HG02884 (cell line): ENCODE measurements around the gene KLK2.
"Not testable (repeated sequence)": the region's sequence is repeated elsewhere in the genome, so short reads cannot be mapped to it uniquely, and the experiment has no call there.

Experiments
- ATAC-seq: cut with Tn5 transposase; IDR thresholded peaks from one replicate; pipeline ENCODE4 v1.9.1; 2021; ENCODE audit warnings: mild to moderate bottlenecking, moderate library complexity; ENCODE audit not compliant: unreplicated experiment

KLK2 gene

DNA sequence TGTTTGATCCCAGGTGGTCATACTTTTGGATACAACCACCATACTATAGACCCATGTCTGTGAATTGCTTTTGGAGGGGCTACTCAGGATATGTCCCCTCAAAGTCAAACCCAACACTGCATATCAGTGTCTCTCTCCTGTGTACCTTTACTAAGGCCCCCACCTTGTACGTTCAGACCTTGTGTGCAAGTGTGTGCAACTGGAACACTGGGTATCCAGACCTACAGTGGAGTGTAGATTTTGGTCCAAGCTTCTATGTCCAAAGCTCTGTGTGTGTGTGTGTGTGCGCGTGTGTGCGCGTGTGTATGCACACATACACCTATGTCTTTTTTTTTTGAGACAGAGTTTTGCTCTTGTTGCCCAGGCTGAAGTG lies 18.0 kb downstream of the KLK2 start:
- ATAC-seq, result no peak

DNA sequence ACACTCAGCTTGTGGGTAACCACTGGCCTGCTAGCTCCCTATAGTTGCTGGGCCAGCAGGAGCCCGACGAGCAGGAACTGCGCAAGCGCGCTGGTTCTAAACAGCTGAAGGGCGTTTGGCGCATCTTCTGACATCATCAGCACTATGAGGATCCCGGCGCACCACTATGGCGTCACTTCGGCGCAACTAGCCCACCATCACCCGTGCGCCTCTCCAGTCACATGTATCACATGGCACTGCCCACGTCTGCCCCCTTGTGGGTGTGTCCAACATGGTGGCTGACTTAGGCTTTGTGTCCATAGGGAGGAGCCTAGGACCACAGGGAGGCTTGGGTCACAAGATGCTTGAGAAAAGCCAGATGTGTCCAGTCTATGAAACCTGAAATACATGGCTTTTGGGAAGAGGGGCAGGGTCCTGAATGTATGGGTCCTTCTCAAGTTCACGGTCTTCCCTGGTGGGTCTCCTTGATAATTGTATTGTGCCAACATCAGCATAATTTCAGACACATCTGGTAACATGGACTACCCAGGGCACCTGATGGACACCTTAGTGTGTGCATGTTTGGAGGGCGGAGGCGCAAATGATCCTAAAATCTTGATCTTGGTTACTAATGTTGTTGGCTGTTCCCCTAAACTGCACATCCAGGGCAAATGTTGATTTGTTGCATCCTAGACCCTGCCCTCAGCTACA lies 20.0 kb downstream of the KLK2 start:
- no peak for ATAC-seq

DNA sequence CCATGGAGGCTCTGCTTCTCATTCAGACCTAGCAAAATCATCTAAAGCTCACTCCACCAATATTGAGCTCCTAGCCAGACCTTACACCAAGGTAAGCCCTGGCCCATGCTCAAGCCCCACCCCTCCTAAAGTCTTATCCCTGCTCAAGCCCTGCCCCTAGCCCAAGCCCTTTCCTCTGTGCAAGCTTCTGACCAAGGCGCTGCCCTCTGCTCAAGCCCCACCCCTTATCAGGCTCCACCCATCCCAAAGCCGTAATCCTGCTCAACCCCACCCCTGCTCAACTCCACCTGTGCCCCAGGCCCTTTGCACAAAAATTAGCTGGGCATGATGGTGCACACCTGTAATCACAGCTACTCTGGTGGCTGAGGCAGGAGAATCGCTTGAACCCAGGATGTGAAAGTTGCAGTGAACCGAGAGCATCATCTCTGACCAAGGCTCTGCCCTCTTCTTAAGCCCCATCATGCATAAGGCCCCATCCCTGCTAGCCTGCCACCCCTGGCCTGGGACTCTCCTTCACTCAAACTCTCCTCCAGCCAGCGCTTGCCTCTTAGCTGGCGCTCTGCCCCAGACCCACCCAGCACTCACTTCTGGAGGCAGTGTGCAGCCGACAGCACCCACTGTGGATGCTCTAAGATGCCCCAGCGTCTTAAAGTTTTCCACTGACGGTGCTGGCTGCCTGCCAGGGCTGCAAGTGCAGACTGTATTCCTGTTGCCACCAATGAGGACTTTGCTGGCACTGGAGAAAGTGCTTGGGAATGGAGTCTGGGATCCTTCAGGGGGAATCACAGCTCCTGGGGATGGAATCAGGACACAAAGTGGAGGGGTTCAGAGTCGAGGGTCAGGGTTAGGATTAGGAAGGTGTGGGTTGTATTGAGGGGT lies 21.5 kb downstream of the KLK2 start:
- ATAC-seq, result no peak

DNA sequence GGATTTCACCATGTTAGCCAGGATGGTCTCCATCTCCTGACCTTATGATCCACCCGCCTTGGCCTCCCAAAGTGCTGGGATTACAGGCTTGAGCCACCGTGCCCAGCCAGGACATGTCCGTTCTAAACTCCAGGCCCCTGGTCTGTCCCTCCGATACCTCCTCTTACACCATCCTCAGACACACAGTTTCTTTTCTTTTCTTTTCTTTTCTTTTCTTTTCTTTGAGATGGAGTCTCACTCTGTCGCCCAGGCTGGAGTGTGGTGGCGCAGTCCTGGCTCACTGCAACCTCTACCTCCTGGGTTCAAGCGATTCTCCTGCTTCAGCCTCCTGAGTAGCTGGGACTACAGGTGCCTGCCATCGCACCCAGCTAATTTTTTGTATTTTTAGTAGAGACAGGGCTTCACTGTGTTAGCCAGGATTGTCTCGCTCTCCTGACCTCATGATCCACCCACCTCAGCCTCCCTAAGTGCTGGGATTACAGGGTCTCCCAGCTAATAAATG lies 22.9 kb downstream of the KLK2 start:
- ATAC-seq, result not testable (repeated sequence)

DNA sequence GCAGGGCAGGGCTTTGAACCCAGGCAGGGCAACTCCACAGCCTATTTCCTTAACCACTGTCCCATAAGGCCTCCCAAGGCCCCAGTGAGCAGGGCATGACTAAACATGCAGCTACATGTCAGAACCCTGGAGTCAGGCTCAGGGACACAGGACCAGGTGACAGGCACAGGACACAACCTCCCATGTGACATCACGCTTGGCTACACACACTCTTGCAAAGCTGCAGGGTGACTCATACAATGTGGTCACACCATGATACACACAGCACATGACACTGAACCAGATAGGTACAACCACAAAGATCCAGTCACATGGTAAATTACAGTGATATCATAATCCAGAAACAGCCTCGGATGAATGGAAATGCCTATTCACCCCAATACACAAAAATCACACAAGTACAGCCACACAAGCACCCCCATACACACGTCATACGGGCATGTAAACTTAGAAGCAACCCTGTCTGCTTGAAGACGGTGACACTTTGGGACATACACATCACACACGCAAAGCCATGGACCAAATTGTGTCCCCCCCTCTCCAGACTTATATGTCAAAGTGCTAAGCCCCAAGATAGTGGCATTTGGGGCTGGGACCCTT lies 23.5 kb downstream of the KLK2 start:
- ATAC-seq, result peak; percentile 88

DNA sequence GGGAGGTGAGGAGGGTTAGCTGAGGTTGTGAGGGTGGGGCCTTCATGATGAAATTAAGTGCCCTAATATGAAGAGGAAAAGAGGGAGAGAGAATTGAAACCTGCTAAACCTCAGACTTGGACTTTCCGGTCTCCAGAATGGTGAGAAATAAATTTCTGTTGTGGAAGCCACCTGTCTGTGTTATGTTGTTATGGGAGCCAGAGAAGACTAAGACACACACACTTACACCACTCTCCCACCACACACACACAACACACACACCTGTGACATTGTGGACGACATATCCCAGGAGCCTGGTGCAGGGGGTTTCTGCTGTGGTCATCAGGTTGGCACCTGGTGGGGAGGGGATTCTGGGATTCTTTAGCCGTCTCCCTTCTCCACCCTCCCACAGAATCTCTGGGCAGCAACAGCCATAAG lies 24.0 kb downstream of the KLK2 start:
- ATAC-seq, result peak; percentile 7

DNA sequence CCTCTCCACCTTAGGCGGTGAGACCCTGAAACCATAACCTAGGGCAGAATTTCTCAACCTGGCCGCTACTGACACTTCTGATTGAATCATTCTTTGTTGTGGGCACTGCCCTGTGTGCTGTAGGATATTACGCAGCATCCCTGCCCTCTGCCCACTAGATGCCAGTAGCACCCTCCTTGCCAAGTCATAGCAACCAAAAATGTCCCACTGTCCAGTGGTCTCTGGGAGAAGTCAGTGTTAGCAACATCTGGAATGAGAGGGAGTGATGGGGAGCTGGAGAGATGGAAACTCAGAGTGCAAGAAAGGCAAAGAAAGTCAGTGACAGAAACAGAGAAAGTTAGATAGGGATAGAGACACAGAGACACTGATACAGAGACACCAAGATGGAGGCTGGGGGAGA lies 24.4 kb downstream of the KLK2 start:
- ATAC-seq, result no peak

DNA sequence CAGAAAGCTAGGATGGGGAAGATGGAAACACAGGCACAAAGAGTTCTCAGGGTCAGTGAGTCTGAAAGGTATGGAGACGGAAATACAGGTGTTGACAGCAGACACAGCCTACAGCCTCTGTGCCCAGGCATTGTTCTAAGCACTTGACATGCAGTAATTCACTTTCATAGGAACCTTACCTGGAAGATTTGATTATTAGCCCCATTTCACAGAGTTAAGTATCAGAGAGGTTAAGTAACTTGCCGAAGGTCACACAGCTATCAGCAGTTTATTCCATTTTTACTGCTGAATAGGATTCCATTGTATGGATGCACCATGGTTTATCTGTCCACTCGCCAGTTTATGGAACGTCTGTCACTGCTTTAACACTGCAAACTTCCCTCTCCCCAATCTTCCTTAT lies 24.8 kb downstream of the KLK2 start:
- no peak for ATAC-seq

DNA sequence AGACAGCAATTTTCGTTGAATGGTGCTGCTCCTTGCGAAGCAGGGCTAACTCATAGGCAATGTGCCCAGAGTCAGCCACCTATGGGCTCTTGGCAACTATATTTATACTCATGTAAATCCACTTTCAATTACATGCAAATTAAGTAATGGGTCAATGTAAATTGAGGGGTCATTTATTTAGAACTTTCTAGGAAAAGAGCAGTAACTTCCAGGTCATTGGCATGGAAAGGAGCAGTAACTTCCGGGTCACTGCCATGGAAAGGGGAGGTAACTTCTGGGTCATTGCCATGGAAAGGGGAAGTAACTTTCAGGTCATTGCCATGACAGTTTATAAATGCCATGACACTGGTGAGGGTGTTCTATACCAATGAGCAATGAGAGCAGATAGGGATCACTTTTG lies 26.3 kb downstream of the KLK2 start:
- ATAC-seq, result no peak

DNA sequence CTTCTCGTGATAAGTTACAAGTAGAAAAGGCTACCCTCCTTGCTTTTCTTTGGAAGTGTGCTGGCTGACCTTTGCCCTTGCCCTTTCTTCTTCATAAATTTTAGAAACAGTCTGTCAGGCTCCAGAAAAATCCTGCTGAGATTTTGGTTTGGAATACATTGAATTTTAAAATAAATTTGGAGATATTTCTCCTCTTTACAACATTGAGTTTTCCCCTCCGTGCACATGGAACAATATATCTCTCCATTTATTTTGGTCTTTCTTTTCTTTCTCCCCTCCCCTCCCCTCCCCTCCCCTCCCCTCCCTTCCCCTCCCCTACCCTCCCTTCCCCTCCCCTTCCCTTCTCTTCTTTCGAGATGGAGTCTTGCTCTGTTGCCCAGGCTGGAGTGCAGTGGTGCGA lies 29.4 kb downstream of the KLK2 start:
- ATAC-seq, result no peak

DNA sequence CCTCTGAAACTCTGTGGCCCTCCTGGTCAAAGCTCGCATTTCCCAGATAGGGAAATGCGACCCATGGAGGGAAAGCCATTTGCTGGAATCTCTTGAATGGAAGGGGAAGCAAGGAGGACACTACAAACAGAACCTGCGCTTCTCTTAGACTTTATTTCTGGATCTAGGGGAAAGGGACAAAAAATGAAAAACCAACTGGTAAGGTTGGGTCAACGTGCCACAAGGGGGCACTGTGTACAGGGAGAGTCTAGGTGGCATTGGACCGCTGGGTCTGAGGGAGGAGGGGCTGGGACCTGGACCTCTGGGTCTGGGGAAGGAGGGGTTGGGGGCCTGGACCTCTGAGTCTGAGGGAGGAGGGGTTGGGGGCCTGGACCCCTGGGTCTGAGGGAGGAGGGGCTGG lies 33.0 kb downstream of the KLK2 start:
- no peak for ATAC-seq

DNA sequence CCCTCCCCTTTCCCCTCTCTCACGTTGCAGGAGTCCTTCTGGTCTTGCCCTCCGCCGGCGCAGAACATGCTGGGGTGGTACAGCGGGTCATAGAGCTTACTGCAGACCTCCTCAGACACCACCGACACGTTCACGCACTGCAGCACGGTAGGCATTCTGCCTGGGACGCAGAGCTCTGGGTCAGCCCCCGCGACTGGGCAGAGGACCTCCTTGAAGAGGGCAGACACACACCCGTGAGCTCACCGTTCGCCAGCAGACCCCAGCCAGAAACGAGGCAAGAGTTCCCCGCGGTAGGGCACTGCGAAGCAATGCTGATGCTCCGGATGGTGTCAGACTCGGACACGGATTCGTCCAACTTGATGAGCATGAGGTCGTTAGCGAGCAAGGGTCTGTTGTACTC lies 35.1 kb downstream of the KLK2 start:
- ATAC-seq, result no peak

DNA sequence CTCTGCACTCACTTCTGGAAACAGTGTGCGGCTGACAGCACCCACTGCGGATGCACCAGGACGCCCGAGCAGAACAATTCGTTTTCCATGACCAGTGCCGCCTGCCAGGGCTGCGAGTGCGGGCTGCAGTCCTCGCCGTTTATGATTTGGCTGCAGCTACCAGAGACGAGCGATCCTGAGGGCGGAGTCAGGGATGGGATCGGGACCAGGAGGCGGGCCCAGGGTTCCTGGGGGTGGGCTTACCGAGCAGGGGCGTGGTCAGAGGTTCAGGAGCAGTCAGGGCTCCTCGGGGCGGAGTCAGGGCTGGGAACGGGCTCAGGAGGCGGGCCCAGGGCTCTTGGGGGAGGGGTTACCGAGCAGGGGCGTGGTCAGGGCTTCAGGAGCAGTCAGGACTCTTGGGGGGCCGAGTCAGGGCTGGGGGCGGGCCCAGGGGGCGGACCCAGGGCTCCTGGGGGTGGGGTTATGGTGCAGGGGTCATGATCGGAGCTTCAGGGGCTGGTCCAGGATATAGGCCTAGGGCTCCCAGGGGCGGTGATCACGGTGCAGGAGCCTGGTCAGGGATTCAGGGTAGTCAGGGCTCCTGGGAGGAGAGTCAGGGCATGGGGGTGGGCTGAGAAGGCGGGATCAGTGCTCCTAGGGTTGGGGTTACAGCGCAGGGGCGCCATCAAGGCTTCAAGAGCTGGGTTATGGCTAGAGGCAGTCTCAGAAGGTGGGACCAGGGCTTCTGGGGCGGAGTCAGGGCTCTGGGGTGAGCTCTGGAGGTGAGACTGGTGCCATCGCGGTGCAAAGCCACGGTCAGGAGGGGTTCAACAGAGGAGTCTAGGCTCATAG lies 36.2 kb downstream of the KLK2 start:
- peak; percentile 60 for ATAC-seq

DNA sequence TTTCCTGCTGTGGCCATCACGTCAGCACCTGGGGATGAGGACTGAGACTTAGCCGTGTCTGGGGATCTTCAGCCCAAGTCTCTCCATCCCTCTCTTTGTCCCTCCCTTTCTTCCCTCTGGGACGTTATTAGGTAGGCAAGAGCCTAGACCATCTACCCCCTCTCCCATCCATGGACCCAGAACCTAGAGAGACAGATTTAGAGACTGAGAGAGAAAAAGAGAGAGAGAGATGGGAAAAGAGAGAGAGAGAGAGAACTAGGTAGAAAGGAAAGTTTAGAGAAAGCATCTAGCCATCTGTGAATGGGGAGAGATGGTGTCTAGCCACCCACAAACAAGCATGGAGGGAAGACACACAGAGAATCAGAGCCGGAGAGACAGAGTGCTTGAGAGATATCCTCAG lies 37.5 kb downstream of the KLK2 start:
- ATAC-seq, result no peak

DNA sequence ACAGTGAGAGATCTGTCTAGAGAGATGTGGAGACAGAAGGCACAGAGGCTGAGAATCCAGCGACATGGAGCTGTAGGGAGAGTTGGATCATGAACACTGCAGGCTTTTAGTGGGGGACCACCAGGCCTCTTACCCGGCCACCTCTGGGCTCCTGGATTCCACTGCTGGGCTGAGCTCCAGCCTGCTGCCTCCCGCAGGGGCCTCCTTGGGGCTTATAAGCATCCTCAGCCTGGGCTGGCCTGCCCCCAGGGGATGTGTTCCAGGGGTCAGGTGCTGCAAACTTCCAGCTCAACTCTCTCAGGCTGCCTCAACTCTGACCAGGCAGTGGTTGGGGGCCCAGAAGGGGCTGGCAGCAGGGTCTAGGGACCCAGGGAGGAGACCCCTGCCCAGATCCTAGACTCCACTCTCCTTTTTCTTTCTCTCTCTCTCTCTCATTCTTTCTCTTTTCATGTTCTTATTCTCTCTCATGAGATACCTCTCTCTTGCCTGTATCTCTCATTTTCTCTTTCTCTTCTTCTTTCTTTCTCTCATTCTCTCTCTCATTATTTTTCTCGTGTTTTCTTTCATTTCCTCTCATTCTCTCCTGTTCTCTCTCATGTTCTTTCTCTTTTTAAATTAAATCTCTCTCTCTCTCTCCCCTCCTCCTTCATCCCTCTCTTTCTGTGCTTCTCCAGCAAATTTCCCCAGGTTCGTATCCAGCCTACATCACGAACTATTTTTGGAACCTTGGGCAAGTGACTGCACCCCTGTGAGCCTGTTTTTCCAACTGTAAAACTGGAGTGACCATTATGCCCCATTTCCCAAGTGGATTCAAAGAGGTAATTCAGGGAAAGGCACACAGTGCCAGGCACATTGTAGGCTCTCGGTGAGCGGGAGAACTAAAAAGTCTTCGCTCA lies 38.2 kb downstream of the KLK2 start, which contains the start of gene KLK4:
Gene KLK4 (minus strand): TSS at position 190 of the 896 bp plus-strand sequence. CDS start 657 bp downstream, outside the sequence.
- ATAC-seq, result no peak

DNA sequence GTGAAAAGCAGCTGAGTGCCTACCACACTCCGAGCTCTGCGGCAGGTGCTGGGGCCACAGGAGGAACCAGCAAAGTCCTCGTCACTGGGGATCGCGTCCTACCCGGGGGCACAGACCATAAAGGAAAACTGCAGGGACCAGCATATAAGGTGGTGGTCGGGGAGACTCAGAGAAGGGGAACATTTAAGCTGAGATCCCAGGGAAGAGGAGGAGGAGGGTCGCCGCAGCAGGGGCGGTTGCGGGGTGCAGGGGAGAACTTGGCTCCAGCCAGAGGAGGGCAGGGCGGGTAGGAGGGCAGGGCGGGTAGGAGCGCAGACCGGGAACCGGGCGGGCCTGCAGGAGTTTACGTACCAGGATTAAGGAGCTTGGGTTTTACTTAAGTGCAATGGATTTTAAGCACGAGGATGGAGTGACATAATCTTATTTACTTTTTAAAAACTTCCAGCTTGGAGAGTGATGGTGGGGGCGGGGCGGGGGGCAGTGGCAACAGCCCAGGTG lies 38.9 kb downstream of the KLK2 start:
- no peak for ATAC-seq

DNA sequence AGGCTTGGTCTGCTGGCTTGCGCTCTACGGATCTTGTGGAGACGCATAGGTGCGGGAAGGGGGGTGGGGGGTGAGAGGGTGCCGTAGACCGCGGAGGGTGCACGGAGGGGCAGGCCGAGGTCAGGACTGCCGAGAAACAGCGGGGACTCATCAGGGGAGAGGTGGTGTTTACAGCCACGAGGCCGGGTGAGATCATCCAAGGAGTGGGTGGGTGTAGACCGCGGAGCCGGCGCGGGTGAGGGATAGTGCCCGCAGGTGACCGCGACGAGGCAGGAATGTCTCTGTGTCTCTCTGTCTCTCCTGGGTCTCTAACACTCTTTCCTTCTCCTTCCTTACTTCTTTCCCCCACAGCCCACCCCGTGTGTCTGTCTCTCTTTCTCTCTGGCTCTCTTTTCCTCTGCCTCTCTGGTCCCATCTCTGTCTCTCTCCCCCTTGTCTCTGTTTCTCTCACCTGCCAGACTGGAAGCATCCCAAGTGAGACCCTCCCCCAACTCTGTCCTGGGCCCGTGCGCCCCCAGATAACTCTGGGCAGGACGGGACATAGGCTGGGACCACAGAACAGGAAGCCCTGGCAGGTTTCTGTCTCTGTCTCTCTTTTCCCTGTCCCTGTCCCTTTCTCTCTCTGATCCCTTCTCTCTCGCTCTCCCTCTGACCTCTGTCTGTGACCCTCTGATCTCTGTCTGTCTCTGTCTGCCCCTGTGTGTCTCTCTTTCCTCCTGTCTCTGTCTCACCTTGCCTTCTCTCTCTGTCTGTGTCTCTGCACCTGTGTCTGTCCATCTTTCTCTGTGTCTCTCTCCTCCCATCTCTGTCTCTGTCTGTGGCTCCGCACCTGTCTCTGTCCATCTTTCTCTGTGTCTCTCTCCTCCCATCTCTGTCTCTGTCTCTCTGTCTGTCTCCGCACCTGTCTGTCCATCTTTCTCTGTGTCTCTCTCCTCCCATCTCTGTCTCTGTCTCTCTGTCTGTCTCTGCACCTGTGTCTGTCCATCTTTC lies 39.8 kb downstream of the KLK2 start:
- no peak for ATAC-seq

DNA sequence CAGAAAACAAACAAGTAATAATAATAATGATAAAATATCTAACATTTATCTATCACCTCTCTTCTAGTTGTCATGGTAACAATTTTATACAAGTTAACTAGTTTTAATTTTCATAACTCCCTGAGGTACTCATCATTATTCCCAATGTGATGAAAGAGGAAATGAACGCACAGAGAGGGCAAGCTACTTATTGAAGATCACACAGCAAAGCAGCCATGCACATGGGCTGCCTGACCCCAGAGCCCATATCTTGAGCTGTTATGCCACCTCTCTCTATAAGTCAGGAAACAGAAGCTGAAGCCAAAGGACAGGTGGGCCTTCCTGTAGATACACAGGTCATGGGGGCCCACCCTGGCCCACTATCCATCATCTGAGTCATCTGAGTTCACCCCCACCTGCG lies 42.8 kb downstream of the KLK2 start:
- ATAC-seq, result no peak
